ENCODE measurements around the gene AK6.
"Not testable (repeated sequence)": the region's sequence is repeated elsewhere in the genome, so short reads cannot be mapped to it uniquely, and the experiment has no call there.

AK6 gene

DNA sequence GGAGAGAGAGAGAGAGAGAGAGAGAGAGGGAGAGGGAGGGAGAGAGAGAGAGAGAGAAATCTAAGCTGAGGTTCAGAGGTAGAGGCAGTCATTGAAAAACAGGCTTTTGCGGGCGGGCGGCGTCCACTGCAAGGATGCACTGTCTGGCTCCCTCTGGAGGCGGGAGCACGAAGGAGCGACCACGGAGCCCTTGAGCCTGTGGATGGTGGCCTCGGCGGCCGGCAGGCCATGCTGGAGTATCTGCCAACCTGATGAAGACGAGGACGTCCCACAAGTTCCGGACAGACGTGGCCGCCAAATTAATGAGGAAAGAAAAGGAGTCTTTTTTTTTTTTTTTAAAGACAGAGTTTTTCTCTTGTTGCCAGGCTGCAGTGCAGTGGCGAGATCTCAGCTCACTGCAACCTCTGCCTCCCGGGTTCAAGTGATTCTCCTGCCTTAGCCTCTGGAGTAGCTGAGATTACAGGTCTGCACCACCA, 34.5 kb downstream of the AK6 start:
- peak; percentile 3 for DNase-seq

DNA sequence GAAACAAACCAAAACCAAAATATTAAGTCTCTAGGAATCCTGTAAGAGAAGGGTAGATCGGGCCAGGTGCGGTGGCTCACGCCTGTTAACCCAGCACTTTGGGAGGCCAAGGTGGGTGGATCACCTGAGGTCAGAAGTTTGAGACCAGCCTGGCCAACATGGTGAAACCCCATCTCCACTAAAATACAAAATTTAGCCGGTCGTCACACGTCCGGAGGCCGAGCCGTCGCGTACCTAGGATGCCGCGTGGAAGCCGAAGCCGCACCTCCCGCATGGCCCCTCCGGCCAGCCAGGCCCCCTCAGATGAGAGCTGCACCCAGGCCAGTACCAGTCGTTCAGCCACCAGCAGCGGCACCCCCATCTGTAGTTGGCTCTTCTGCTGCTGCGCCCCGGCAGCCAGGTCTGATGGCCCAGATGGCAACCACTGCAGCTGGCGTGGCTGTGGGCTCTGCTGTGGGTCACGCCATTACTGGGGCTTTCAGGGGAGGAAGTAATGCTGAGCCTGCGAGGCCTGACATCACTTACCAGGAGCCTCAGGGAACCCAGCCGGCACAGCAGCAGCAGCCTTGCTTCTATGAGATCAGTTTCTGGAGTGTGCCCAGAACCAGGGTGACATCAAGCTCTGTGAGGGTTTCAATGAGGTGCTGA, 35.5 kb downstream of the AK6 start:
- DNase-seq, result not testable (repeated sequence)

GRCh38 chr5:69331528-69332445, 37.5 kb downstream of the AK6 start:
- DNase-seq, result no peak

GRCh38 chr5:69329905-69330489, 39.3 kb downstream of the AK6 start:
- DNase-seq, result no peak

DNA sequence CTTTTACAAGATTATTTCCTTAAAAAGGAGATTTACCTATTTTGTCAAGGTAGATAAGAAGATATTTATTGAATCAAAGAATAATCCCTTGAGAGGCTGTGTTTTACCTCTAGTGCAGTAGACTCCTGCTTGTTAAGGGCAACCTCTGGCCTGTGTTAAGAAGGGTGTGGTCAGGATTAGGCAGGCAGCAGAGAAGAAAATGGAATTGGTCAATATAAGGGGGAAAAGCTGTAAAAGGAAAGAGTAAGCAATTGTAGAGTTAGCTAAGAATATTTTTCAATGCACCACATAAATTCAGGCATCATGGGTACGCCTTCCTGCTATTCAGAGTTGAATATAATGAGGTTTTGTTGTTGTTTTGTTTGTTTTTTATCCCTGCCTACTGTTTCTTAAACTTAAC, 43.0 kb downstream of the AK6 start:
- no peak for DNase-seq

DNA sequence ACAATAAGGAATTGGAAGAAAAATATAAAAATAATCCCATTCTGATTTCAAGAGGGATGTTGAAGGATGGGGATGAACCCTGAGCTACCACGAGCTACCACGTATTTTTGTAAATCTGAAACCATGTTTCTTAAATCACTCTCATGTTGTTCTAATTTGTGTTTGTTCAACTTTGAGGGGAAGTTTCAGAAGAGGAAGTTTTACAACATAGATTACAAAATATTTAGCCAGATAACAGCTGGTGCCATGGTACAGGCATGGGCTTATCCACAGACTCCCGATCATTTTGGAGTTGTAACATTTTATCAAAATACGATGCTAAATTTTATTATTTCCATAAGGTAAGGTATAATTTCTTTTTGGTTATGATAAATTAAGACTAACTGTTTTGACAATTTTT, 51.9 kb downstream of the AK6 start:
- no peak for DNase-seq

- DNase-seq, result no peak
Measured at GRCh38 chr5:69315972-69316371, 53.3 kb downstream of the AK6 start.

DNA sequence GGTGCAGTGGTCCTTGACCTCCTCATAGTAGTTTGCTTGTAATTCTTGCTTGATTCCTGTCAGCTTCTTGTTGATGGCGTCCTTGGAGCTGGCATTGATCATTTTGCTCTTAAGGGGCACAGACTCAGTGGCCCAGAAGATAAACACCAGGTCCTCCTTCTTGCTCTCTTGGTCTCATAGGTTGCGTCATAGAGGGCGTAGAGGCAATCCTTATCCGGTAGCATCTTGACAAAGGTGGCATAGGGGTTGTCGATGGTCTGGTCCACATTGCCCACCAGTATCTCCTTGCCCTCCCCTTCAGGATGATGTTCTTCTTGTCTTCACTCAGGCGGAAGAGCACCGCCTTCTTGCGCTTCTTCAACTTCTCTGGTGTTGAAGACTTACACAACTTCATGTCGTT, 55.9 kb downstream of the AK6 start:
- DNase-seq, result no peak

DNA sequence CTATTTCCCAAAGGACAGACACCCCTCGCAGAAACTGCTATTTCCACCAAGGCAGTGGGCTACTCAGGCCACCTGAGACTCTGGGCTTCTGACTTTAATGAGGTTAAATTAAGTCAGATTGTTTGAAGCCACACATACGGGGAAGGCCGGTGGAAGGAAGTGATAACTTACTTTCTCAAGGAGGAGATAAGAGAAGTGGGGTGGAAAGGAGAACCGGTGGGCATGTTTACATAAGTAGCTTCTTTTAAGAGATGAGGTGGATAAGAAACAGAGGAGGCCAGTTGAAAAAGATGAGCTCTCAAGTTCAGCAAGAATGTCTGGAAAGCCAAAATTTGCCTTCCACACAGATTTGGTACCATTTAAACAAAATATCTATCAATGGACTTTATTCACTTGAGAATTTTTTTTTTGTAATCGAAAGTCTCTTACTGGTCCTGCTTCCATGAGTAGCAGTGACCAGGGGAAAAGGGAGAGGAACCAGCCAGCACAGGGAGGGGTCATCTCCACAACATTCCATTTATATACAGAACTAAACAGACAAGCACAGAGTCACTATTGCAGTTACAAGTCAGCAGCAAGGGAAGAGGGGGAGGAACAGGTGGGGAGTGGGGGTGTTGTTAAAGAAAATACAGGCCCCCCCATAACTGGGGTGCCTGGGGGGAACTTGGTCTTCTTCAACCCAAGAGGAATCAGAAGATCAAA, 56.7 kb downstream of the AK6 start:
- DNase-seq, result no peak

GRCh38 chr5:69309380-69309779, 59.9 kb downstream of the AK6 start:
- no peak for DNase-seq

- DNase-seq, result no peak
Measured at GRCh38 chr5:69308046-69308553, 61.2 kb downstream of the AK6 start.

DNA sequence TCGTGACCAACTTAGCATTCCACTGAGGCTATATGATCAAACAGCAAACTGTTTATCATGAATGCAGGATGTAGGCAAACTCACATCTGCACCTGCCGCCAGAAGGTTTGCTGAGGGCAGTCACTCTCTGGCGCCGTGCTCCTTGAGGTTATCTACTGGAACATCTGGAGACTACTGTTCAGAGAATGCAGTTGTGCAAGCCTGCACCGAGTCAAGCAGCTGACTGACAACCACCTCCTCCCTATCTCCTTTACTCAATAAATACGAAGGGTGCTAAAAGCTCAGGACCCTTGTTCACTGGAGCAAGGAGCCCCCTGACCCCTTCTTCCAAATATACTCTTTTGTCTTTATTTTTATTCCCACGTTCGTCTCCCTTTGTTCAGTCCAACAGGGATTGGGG, 63.8 kb downstream of the AK6 start:
- no peak for DNase-seq

Measured in NCI-H2171 (cell line).